Transverse colon (tissue), 4 donors: ENCODE results near the gene BBS1. TPM values are rescaled to one million over a fixed set of nuclear protein-coding genes. Genes with fewer than 3 reads are reported as not detected.

Source experiments
- DNase-seq: peaks from one replicate; pipeline ENCODE4 v3.0.0-alpha.2; 2019
- H3K27ac ChIP-seq, 4 donors: fragments of 200-600 bp; sonication (generic); 2 replicates each; pipeline ENCODE4 v1.5.1; 2016 to 2018; ENCODE audit warnings: inconsistent platforms in 4 of 4
- H3K27me3 ChIP-seq: fragments of 200-600 bp; sonication (generic); 2 replicates; pipeline ENCODE4 v1.5.1; 2017; ENCODE audit warnings: inconsistent platforms
- H3K36me3 ChIP-seq, 4 donors: fragments of 200-600 bp; sonication (generic); 2 replicates each; pipeline ENCODE4 v1.5.1; 2017 to 2019; ENCODE audit warnings: inconsistent platforms in 4 of 4
- H3K4me1 ChIP-seq, 4 donors: fragments of 200-600 bp; sonication (generic); 2 replicates each; pipeline ENCODE4 v1.5.1; 2017 to 2020; ENCODE audit warnings: inconsistent platforms in 4 of 4
- H3K4me3 ChIP-seq, 4 donors: fragments of 200-600 bp; sonication (generic); 1 replicate in 1 of 4; 2 replicates in 3 of 4; pipeline versions ENCODE4 v1.5.1 to v1.6.1; 2017 to 2019; ENCODE audit warnings: inconsistent platforms in 4 of 4
- H3K9me3 ChIP-seq, 2 donors: fragments of 200-600 bp; sonication (generic); 2 replicates each; pipeline ENCODE4 v1.5.1; 2017 to 2019; ENCODE audit warnings: inconsistent platforms in 2 of 2
- EP300 ChIP-seq: sonication (generic); formaldehyde crosslinking; IDR thresholded peaks from one replicate; pipeline ENCODE4 v1.6.1; 2017; ENCODE audit warnings: antibody characterized with exemption, low read depth
- POLR2A ChIP-seq: fragments of 450-650 bp; IDR thresholded peaks from one replicate; pipeline ENCODE4 v1.6.1; 2016; ENCODE audit warnings: antibody characterized with exemption, mild to moderate bottlenecking, moderate library complexity
- POLR2AphosphoS5 ChIP-seq, 3 donors: sonication (generic); formaldehyde crosslinking; IDR thresholded peaks; one replicate each; pipeline ENCODE4 v1.6.1; 2016; ENCODE audit warnings: antibody characterized with exemption in 3 of 3
- WGBS, 2 donors: methylation state at CpG; one replicate each; pipeline ENCODE4 v1.1.5; 2018; ENCODE audit warnings: low coverage in 1 of 2; 5-methylcytosine and 5-hydroxymethylcytosine counted together
- in situ Hi-C, 4 donors: fragments of 200-750 bp; cut with MboI; loops; one replicate each; pipeline versions ENCODE4 v1.15.0 to v1.15.1; 2017; ENCODE audit warnings: low sequenced_read_pairs in 3 of 4, low pct_ligation_motif_present in 1 of 4, low pct_unique_long_range_greater_than_20kb in 1 of 4
- intact Hi-C: fragments of 100-400 bp; cut with DNase I; formaldehyde crosslinking; loops from one replicate; pipeline ENCODE4 v1.15.1; 2023; ENCODE audit warnings: low total_unique reads
- total RNA-seq, 4 donors: library from RNA; depleted of rRNA; stranded (reverse); fragments of >200 nt; gene quantifications; one replicate each; pipeline ENCODE4 v1.1.0, GENCODE V29; 2016
- TF ChIP-seq, protein P1 (sequence below), 5 experiments: fragments of 200-600 bp in 3 of 5; fragments of 450-650 bp in 2 of 5; sonication (generic) in 3 of 5; IDR thresholded peaks; 1 replicate in 2 of 5; 2 replicates in 3 of 5; pipeline ENCODE4 v1.5.1; 2016 to 2017; ENCODE audit warnings: antibody characterized with exemption in 5 of 5, inconsistent platforms in 3 of 5, mild to moderate bottlenecking in 2 of 5, moderate library complexity in 1 of 5

BBS1 gene
- total RNA-seq, 4 donors from 2014 or later = 33.3 to 146 (median 56.0) TPM

DNA sequence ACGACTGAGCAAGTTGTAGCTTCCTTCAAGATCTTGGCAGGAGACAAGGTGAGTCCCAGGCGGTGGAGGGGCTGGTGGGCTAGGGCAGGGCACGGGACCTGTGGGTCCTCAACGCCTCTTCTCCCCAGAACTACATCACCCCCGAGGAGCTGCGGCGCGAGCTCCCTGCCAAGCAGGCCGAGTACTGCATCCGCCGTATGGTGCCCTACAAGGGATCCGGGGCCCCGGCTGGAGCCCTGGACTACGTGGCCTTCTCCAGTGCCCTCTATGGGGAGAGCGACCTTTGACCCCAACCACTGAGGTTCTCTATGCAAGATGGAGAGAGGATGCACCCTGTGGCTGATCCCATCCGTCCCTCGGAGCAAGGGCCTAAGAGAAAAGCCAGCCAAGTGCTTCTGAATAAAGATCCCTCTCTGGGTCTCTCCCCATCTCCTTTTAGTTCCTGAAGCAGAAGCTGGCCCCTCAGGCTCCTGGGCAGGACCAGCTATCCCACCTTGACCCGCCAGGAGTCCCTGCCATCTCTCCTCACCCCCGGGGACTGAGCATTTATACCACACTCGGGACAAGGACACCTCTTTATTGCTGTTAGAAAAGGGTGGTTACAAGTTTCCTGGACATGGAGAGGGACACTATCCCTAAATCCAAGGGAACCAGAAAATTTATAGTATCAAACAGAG lies 52.6 kb downstream of the BBS1 start:
- no peak overlapping the region for H3K4me3 ChIP-seq
- peaks cover 11 to 18% (median 13%) of the 10 kb centered on the region in 4 donors for H3K4me1 ChIP-seq
- H3K36me3 ChIP-seq = no peaks in the 10 kb centered on the region
- DNase-seq = no peak
- TF ChIP-seq POLR2AphosphoS5 (IDR thresholded peaks at IDR 0.05) (no peak), POLR2A (no peak), EP300 (no peak)
- TF ChIP-seq, protein P1, sequence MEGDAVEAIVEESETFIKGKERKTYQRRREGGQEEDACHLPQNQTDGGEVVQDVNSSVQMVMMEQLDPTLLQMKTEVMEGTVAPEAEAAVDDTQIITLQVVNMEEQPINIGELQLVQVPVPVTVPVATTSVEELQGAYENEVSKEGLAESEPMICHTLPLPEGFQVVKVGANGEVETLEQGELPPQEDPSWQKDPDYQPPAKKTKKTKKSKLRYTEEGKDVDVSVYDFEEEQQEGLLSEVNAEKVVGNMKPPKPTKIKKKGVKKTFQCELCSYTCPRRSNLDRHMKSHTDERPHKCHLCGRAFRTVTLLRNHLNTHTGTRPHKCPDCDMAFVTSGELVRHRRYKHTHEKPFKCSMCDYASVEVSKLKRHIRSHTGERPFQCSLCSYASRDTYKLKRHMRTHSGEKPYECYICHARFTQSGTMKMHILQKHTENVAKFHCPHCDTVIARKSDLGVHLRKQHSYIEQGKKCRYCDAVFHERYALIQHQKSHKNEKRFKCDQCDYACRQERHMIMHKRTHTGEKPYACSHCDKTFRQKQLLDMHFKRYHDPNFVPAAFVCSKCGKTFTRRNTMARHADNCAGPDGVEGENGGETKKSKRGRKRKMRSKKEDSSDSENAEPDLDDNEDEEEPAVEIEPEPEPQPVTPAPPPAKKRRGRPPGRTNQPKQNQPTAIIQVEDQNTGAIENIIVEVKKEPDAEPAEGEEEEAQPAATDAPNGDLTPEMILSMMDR (IDR thresholded peaks at IDR 0.05) = no peak
- 84 to 92% methylated on average over 10 to 20 of the region's 20 CpGs for WGBS, 2 donors
- H3K27me3 ChIP-seq = peaks cover 20% of the 10 kb centered on the region
- no peaks in the 10 kb centered on the region for H3K9me3 ChIP-seq
- intact Hi-C loops = no loop called here
- no peak overlapping the region for H3K27ac ChIP-seq
- in situ Hi-C loops = loop anchor here in 2 of 4 donors (10.0 to 25.0 kb wide), 2 partner anchors 158 to 274 kb away; partner anchors contain the start of gene RCE1 (in 1 of the 2)

DNA sequence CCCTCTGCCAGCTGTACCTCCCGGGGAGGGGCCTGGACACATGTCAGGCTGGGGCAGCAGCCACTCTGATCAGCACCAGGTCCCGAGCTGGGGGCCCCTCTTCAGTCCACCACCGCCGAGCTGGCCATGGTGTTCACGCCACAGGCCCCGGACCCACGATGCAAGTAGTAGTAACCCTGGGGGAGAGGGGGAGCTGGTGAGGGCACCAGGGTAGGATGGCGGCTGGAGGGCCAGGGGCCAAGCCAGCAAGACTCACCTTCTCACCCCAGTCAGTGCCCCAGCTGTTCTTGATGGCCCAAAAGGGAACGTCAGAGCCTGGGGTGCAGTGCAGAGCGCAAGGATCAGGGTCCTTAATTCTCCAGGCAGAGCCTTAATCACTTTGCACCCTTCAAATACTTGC lies 53.4 kb downstream of the BBS1 start:
- no peaks in the 10 kb centered on the region for H3K36me3 ChIP-seq
- no peak overlapping the region for H3K27ac ChIP-seq
- intact Hi-C loops (no loop called here), in situ Hi-C loops (loop anchor here in 2 of 4 donors (10.0 to 25.0 kb wide), 2 partner anchors 159 to 273 kb away; partner anchors contain the start of gene RCE1 (in 1 of the 2))
- no peak for TF ChIP-seq POLR2A
- no peak for TF ChIP-seq EP300
- no peak for TF ChIP-seq POLR2AphosphoS5 (IDR thresholded peaks at IDR 0.05)
- TF ChIP-seq, protein P1 (IDR thresholded peaks at IDR 0.05) = no peak
- DNase-seq = no peak
- H3K27me3 ChIP-seq = peaks cover 18% of the 10 kb centered on the region
- WGBS, 2 donors = 90% methylated on average over 5 of the region's 10 CpGs; no CpG with 5 or more reads in 1 of the 2 donors
- no peaks in the 10 kb centered on the region for H3K9me3 ChIP-seq
- H3K4me1 ChIP-seq = peaks cover 8 to 24% (median 19%) of the 10 kb centered on the region in 4 donors
- H3K4me3 ChIP-seq = no peak overlapping the region

DNA sequence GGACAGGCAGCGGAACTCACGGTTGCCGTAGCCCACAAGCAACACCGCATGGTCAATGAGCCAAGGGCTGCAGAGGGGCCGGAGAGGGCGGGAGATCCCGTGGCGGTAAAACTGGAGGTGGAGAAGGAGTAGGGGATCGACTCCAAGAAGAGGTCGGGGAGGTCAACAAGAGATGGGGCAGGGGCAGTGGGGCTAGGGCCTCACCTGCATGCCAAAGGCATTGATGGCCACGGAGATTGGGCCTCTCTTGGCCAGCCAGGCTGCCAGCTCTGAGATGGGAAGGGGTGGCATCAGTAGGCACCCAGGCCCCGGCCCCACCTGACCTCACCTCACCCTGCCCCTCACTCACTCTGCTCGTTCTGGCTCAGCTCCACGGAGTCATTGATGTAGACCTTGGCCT lies 54.1 kb downstream of the BBS1 start:
- 86 to 91% methylated on average over 6 to 14 of the region's 14 CpGs for WGBS, 2 donors
- H3K36me3 ChIP-seq = no peaks in the 10 kb centered on the region
- DNase-seq = no peak
- intact Hi-C loops (no loop called here), in situ Hi-C loops (loop anchor here in 2 of 4 donors (10.0 to 25.0 kb wide), 2 partner anchors 160 to 273 kb away; partner anchors contain the start of gene RCE1 (in 1 of the 2))
- peaks cover 11% of the 10 kb centered on the region for H3K27me3 ChIP-seq
- no peak overlapping the region for H3K4me3 ChIP-seq
- no peak overlapping the region for H3K27ac ChIP-seq
- TF ChIP-seq, protein P1 (IDR thresholded peaks at IDR 0.05) = no peak
- no peak for TF ChIP-seq POLR2A
- no peak for TF ChIP-seq EP300
- no peak for TF ChIP-seq POLR2AphosphoS5 (IDR thresholded peaks at IDR 0.05)
- H3K4me1 ChIP-seq = peaks cover 5 to 18% (median 13%) of the 10 kb centered on the region in 4 donors
- no peaks in the 10 kb centered on the region for H3K9me3 ChIP-seq

DNA sequence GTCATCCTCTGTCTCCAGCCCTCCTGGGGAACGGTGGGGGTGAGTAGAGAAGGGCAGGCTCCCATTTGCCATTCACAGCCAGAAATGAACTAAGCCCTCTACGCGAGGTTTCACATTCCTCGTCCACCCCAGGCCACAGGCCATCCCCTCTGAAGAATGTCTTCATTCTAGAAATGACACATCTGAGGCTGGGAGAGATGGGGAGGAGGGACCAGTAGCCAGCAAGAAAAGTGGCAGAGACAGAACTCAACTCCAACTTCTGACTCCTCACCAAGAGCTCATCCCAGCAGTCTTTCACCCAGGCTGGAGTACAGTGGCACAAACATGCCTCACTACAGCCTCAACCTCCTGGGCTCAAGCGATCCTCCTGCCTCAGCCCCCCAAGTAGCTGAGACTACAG lies 54.5 kb downstream of the BBS1 start:
- in situ Hi-C loops = loop anchor here in 2 of 4 donors (10.0 to 25.0 kb wide), 2 partner anchors 160 to 272 kb away; partner anchors contain the start of gene RCE1 (in 1 of the 2)
- no peak overlapping the region for H3K27ac ChIP-seq
- no peak for TF ChIP-seq EP300
- no peak for TF ChIP-seq POLR2A
- TF ChIP-seq, protein P1 (IDR thresholded peaks at IDR 0.05) = no peak
- TF ChIP-seq POLR2AphosphoS5 (IDR thresholded peaks at IDR 0.05) = no peak
- peaks cover 11% of the 10 kb centered on the region for H3K27me3 ChIP-seq
- DNase-seq = no peak
- H3K4me3 ChIP-seq = no peak overlapping the region
- intact Hi-C loops = no loop called here
- no peaks in the 10 kb centered on the region for H3K36me3 ChIP-seq
- WGBS, 2 donors = 83% methylated on average over 5 of the region's 5 CpGs; no CpG with 5 or more reads in 1 of the 2 donors
- H3K4me1 ChIP-seq = peaks cover 5 to 18% (median 13%) of the 10 kb centered on the region in 4 donors
- no peaks in the 10 kb centered on the region for H3K9me3 ChIP-seq
